ENCODE data around the gene NAGS. TPM values are rescaled to one million over a fixed set of nuclear protein-coding genes. Genes with fewer than 3 reads are reported as not detected.
A peak's percentile ranks its signal among the peaks of the same experiment; 100 is the strongest.

The NAGS gene
- polyA plus RNA-seq (2012; rRNA removed) = 1.6 and 1.7 TPM in 2 replicates
- polyA plus RNA-seq (2012; cell fraction: cytosol; rRNA removed) = 0.84 and 1.00 TPM in 2 replicates
- 0.87 and 0.92 TPM in 2 replicates for polyA plus RNA-seq (2012; cell fraction: nucleus; rRNA removed)

DNA sequence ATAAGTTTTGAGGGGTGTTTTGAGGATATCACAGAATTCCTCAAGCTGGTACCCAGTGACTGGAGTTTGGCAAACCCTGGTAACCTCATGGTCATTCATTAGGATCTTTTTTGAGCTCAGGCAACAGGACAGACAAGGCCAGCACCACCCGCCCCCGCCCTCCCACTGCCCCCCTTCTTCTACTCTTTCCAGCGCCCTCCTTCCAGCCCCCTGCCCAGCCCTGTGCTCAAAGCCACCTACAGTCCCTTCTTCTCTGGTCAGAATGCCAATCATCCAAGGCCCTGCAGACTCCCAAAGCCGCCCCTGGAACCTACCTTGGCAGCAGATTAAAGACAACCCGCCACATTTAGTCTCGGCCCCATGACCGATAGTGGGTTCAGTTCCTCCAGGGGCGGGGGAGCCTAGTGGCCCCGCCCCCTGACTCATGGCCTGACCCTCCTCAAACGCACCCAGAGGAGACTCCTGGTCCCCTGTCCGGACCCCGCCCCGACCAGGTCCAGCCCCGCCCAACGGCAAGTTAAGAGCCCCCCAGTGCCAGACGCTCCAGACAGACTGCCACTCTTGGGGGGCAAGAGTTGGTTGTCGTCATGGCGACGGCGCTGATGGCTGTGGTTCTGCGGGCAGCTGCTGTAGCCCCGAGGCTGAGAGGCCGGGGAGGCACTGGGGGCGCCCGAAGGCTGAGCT, at the start of gene NAGS:
TSS of gene NAGS (plus strand) at position 546 of the 684 bp plus-strand sequence. CDS start at position 588, 42 bp downstream.
- no peak within 1 kb of the TSS for H3K9ac ChIP-seq
- no peaks in the 10 kb centered on the region for H3K9me3 ChIP-seq
- no peak within 1 kb of the TSS for H3K27ac ChIP-seq (ENCODE audit: low read depth in 2 of 2, low read length in 1 of 2)
- peaks cover 8 to 39% of the 10 kb centered on the region in 2 experiments; a peak in 2 of 4 replicates for H3K4me1 ChIP-seq (ENCODE audit: control insufficient read depth in 1 of 2, insufficient read depth in 2 of 2, low read depth in 1 of 2, low read length in 1 of 2)
- no peak within 1 kb of the TSS for H3K4me2 ChIP-seq
- 59% methylated on average over 19 of the region's 25 CpGs for WGBS (ENCODE audit: low lambda C conversion rate)
- DNase-seq = peak; percentile 48
- TF ChIP-seq PBX3 (IDR thresholded peaks at IDR 0.05) (no peak), FOXM1 (IDR thresholded peaks at IDR 0.05; ENCODE audit: low read depth) (no peak), RAD21 (IDR thresholded peaks at IDR 0.05; ENCODE audit: low read length) (no peak), JUND (IDR thresholded peaks at IDR 0.05) (no peak)
- TF ChIP-seq, protein P1, sequence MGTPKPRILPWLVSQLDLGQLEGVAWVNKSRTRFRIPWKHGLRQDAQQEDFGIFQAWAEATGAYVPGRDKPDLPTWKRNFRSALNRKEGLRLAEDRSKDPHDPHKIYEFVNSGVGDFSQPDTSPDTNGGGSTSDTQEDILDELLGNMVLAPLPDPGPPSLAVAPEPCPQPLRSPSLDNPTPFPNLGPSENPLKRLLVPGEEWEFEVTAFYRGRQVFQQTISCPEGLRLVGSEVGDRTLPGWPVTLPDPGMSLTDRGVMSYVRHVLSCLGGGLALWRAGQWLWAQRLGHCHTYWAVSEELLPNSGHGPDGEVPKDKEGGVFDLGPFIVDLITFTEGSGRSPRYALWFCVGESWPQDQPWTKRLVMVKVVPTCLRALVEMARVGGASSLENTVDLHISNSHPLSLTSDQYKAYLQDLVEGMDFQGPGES (IDR thresholded peaks at IDR 0.05; ENCODE audit: low read depth, low read length) = no peak
- ChIA-PET POLR2A (no interaction called here), CTCF (interaction anchor here (0.7 to 31.1 kb wide), 9 partner anchors 10 to 126 kb away, joined by 3 to 638 read pairs (median 5); partner anchors contain the start of gene PPY)
- no peaks in the 10 kb centered on the region for H3K27me3 ChIP-seq (ENCODE audit: insufficient read depth)
- peaks cover 7% of the 10 kb centered on the region for H3F3A ChIP-seq (replicated peaks; ENCODE audit: insufficient read depth)
- peaks cover 16% of the 10 kb centered on the region; the same call in 1 of the 2 replicates for H3K79me2 ChIP-seq (ENCODE audit: insufficient read depth)
- peak within 1 kb of the TSS in 1 of 2 experiments; percentile 17; a peak in 1 of 4 replicates for H3K4me3 ChIP-seq (ENCODE audit: low read depth in 2 of 2, low read length in 1 of 2)
- H4K20me1 ChIP-seq (ENCODE audit: insufficient read depth) = no peaks in the 10 kb centered on the region
- H3K36me3 ChIP-seq (replicated peaks in 1 of 2; ENCODE audit: control insufficient read depth in 1 of 2, insufficient read depth in 2 of 2, low read length in 1 of 2) = no peaks in the 10 kb centered on the region
- no peak within 1 kb of the TSS for H2AFZ ChIP-seq (ENCODE audit: low read depth)
- no peaks in the 10 kb centered on the region for H3K9me2 ChIP-seq

GRCh38 chr17:43956222-43956621, 48.2 kb upstream of the NAGS start:
- no peaks in the 10 kb centered on the region for H3K9me2 ChIP-seq
- H2AFZ ChIP-seq (ENCODE audit: low read depth) = no peak overlapping the region
- POLR2A ChIA-PET = no interaction called here
- H4K20me1 ChIP-seq (ENCODE audit: insufficient read depth) = no peaks in the 10 kb centered on the region
- no peaks in the 10 kb centered on the region for H3K4me1 ChIP-seq (ENCODE audit: control insufficient read depth in 1 of 2, insufficient read depth in 2 of 2, low read depth in 1 of 2, low read length in 1 of 2)
- no peak for DNase-seq
- no peak overlapping the region for H3K4me3 ChIP-seq (ENCODE audit: low read depth in 2 of 2, low read length in 1 of 2)
- TF ChIP-seq GABPA (IDR thresholded peaks at IDR 0.05; ENCODE audit: low read depth) (no peak), POLR2AphosphoS5 (IDR thresholded peaks at IDR 0.05; ENCODE audit: low read depth, low read length) (no peak), YY1 (IDR thresholded peaks at IDR 0.05; ENCODE audit: low read depth) (no peak)
- no peak overlapping the region for H3K27ac ChIP-seq (ENCODE audit: low read depth in 2 of 2, low read length in 1 of 2)
- no peak overlapping the region for H3K9ac ChIP-seq
- no peaks in the 10 kb centered on the region for H3K79me2 ChIP-seq (ENCODE audit: insufficient read depth)
- CTCF ChIA-PET = interaction anchor here (0.6 to 2.4 kb wide), 2 partner anchors 12 to 38 kb away, joined by 3 to 7 read pairs; no protein-coding TSS in a partner anchor
- 80% methylated on average over 8 of the region's 8 CpGs for WGBS (ENCODE audit: low lambda C conversion rate)
- H3K36me3 ChIP-seq (replicated peaks in 1 of 2; ENCODE audit: control insufficient read depth in 1 of 2, insufficient read depth in 2 of 2, low read length in 1 of 2) = no peaks in the 10 kb centered on the region
- no peak overlapping the region for H3K4me2 ChIP-seq
- H3K27me3 ChIP-seq (ENCODE audit: insufficient read depth) = no peaks in the 10 kb centered on the region
- no peaks in the 10 kb centered on the region for H3F3A ChIP-seq (replicated peaks; ENCODE audit: insufficient read depth)
- H3K9me3 ChIP-seq = no peaks in the 10 kb centered on the region

Data from SK-N-SH (cell line).